B cell (primary cell): ENCODE data around the gene CALHM1. TPM values are rescaled to one million over a fixed set of nuclear protein-coding genes. Genes with fewer than 3 reads are reported as not detected.

Source experiments
- ATAC-seq: fragments of 200-7000 bp; cut with Tn5 transposase; one replicate; pipeline ENCODE4 v1.10.0; 2021; ENCODE audit warnings: low read depth, mild to moderate bottlenecking, moderate number of reproducible peaks, moderate library complexity
- CTCF ChIA-PET: fragments of 350-600 bp; sonication (Branson Sonifier 250); formaldehyde crosslinking; loops from one replicate; lab custom pipeline; 2021; ENCODE audit warnings: antibody characterized with exemption, inconsistent platforms; lab: Charles Lee
- POLR2A ChIA-PET: fragments of 350-600 bp; sonication (Branson Sonifier 250); formaldehyde crosslinking; loops from one replicate; lab custom pipeline; 2021; ENCODE audit warnings: antibody characterized with exemption; lab: Charles Lee
- DNase-seq: peaks from one replicate; pipeline ENCODE4 v3.0.0; 2013
- H2AFZ ChIP-seq: 2 replicates; pipeline ENCODE4 v1.6.1; 2012; ENCODE audit warnings: mild to moderate bottlenecking, low read depth, low read length; ENCODE audit not compliant: insufficient read depth, poor library complexity, severe bottlenecking
- H3K27ac ChIP-seq, 2 donors: 1 replicate in 1 of 2; 2 replicates in 1 of 2; pipeline ENCODE4 v1.5.1; 2012 to 2013; ENCODE audit warnings: low read length in 2 of 2, mild to moderate bottlenecking in 2 of 2, moderate library complexity in 1 of 2
- H3K27me3 ChIP-seq, 4 experiments: fragments of 200-600 bp in 1 of 4; sonication (generic) in 1 of 4; replicated peaks in 1 of 4; 1 replicate in 2 of 4; 2 replicates in 2 of 4; pipeline versions ENCODE4 v1.6.1 to v1.7.0; 2013 to 2016; ENCODE audit warnings: low read length in 3 of 4, mild to moderate bottlenecking in 2 of 4, mixed read lengths in 1 of 4, moderate library complexity in 1 of 4; ENCODE audit not compliant: insufficient read depth in 4 of 4, control insufficient read depth in 3 of 4; ENCODE audit errors: control extremely low read depth in 1 of 4
- H3K36me3 ChIP-seq, 2 experiments: replicated peaks in 1 of 2; 1 replicate in 1 of 2; 2 replicates in 1 of 2; pipeline versions ENCODE4 v1.6.1 to v1.7.1; 2013; ENCODE audit warnings: low read length in 1 of 2; ENCODE audit not compliant: insufficient read depth in 2 of 2, control insufficient read depth in 1 of 2; ENCODE audit errors: control extremely low read depth in 1 of 2, extremely low read depth in 1 of 2
- H3K4me1 ChIP-seq, 2 donors: fragments of 200-600 bp in 1 of 2; sonication (generic) in 1 of 2; 1 replicate in 1 of 2; 2 replicates in 1 of 2; pipeline versions ENCODE4 v1.5.1 to v1.6.1; 2013 to 2017; ENCODE audit warnings: low read length in 2 of 2; ENCODE audit not compliant: control insufficient read depth in 2 of 2, insufficient read depth in 2 of 2
- H3K4me2 ChIP-seq: replicated peaks from 2 replicates; pipeline ENCODE3; 2012; ENCODE audit warnings: mild to moderate bottlenecking, low read depth, low read length; ENCODE audit not compliant: poor library complexity, severe bottlenecking
- H3K4me3 ChIP-seq, 5 experiments: fragments of 200-600 bp in 1 of 5; sonication (generic) in 1 of 5; 1 replicate in 3 of 5; 2 replicates in 2 of 5; pipeline versions ENCODE4 v1.5.1 to v1.7.0; 2011 to 2016; ENCODE audit warnings: low read length in 4 of 5, mild to moderate bottlenecking in 4 of 5, low read depth in 2 of 5, control low read depth in 1 of 5, moderate library complexity in 1 of 5; ENCODE audit not compliant: insufficient read depth in 1 of 5; ENCODE audit errors: control extremely low read depth in 1 of 5, extremely low read depth in 1 of 5
- H3K79me2 ChIP-seq: fragments of 200-600 bp; sonication (generic); one replicate; pipeline ENCODE4 v1.6.0; 2016; ENCODE audit warnings: low read length; ENCODE audit not compliant: control insufficient read depth, insufficient read depth
- H3K9ac ChIP-seq: fragments of 200-600 bp; sonication (generic); 2 replicates; pipeline ENCODE4 v1.6.1; 2017; ENCODE audit warnings: mild to moderate bottlenecking, low read length, moderate library complexity
- H3K9me3 ChIP-seq, 3 donors: one replicate each; pipeline versions ENCODE4 v1.6.1 to v1.7.1; 2013; ENCODE audit warnings: low read length in 2 of 3; ENCODE audit not compliant: control insufficient read depth in 2 of 3, insufficient read depth in 1 of 3; ENCODE audit errors: control extremely low read depth in 1 of 3
- H4K20me1 ChIP-seq: 2 replicates; pipeline ENCODE4 v1.6.0; 2012; ENCODE audit warnings: mild to moderate bottlenecking, low read length; ENCODE audit not compliant: insufficient read depth, control insufficient read depth, poor library complexity, severe bottlenecking
- H3K27ac Mint-ChIP-seq: one replicate; pipeline ENCODE4 v1.8.0; 2021; ENCODE audit warnings: mixed read lengths
- H3K27me3 Mint-ChIP-seq: one replicate; pipeline ENCODE4 v1.8.0; 2021; ENCODE audit warnings: mixed read lengths
- H3K4me1 Mint-ChIP-seq: one replicate; pipeline ENCODE4 v1.8.0; 2021; ENCODE audit warnings: mixed read lengths
- H3K4me3 Mint-ChIP-seq: one replicate; pipeline ENCODE4 v1.8.0; 2021; ENCODE audit warnings: mixed read lengths
- H3K9me3 Mint-ChIP-seq: one replicate; pipeline ENCODE4 v1.8.0; 2022; ENCODE audit warnings: mixed read lengths; ENCODE audit not compliant: insufficient read depth
- EZH2 ChIP-seq: IDR thresholded peaks from 2 replicates; pipeline ENCODE4 v1.6.1; 2012; ENCODE audit warnings: borderline replicate concordance, low read depth, mild to moderate bottlenecking, moderate library complexity, low read length; ENCODE audit not compliant: insufficient read depth, poor library complexity, severe bottlenecking
- WGBS: methylation state at CpG from one replicate; pipeline ENCODE4 v1.1.5; 2013; ENCODE audit warnings: missing lambda C conversion rate; ENCODE audit not compliant: insufficient coverage; 5-methylcytosine and 5-hydroxymethylcytosine counted together
- intact Hi-C: fragments of 100-400 bp; cut with micrococcal nuclease; formaldehyde crosslinking; loops from one replicate; pipeline ENCODE4 v1.10.0; 2022
- polyA plus RNA-seq: library from polyadenylated mRNA; depleted of rRNA; stranded (reverse); fragments of >200 nt; gene quantifications from 2 replicates; pipeline ENCODE4 v1.2.3, GENCODE V29; 2012
- total RNA-seq, 2 donors: library from RNA; stranded (reverse); fragments of 120-200 nt in 1 of 2; gene quantifications; 1 replicate in 1 of 2; 2 replicates in 1 of 2; pipeline versions ENCODE4 v1.2.3 to v1.2.4, GENCODE V29; 2013 to 2022
- TF ChIP-seq, protein P1 (sequence below): fragments of 200-600 bp; IDR thresholded peaks from one replicate; pipeline ENCODE4 v1.8.0; 2022; ENCODE audit warnings: antibody characterized with exemption, mild to moderate bottlenecking

CALHM1 gene
- total and polyA plus RNA-seq, 2 donors (not counting 1 experiment from before 2014, with no cell fraction given), result 0.16 to 0.34 TPM

DNA sequence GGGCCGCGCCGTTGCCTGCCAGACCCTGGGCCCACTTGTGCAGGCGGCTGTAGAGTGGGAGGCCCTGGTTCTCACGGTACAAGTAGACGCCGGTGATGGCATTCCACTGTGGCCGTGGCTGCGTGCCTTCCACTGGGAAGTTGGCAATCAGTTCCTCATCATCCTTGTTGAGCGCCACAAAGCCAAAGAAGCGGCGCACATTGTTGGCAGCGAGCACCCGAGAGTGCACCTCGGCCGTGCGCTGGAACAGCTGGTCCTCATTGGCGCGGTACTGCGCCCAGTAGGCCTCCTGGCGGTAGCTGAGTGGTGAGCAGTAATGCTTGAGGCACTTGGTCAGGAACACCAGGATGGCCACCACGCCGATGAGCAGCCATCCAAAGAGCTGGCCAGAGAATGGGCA is 11.5 kb downstream of the CALHM1 start:
- 97% methylated on average over 23 of the region's 23 CpGs for WGBS
- H2AFZ ChIP-seq, result no peak overlapping the region
- H3K9me3 Mint-ChIP-seq, result no peaks in the 10 kb centered on the region
- H3K27ac ChIP-seq, result no peak overlapping the region
- H4K20me1 ChIP-seq, result no peaks in the 10 kb centered on the region
- H3K36me3 ChIP-seq, result peaks cover 0 to 52% of the 10 kb centered on the region in 2 experiments
- peaks cover 12% of the 10 kb centered on the region for H3K79me2 ChIP-seq
- no peaks in the 10 kb centered on the region for H3K27me3 ChIP-seq
- TF ChIP-seq, protein P1, sequence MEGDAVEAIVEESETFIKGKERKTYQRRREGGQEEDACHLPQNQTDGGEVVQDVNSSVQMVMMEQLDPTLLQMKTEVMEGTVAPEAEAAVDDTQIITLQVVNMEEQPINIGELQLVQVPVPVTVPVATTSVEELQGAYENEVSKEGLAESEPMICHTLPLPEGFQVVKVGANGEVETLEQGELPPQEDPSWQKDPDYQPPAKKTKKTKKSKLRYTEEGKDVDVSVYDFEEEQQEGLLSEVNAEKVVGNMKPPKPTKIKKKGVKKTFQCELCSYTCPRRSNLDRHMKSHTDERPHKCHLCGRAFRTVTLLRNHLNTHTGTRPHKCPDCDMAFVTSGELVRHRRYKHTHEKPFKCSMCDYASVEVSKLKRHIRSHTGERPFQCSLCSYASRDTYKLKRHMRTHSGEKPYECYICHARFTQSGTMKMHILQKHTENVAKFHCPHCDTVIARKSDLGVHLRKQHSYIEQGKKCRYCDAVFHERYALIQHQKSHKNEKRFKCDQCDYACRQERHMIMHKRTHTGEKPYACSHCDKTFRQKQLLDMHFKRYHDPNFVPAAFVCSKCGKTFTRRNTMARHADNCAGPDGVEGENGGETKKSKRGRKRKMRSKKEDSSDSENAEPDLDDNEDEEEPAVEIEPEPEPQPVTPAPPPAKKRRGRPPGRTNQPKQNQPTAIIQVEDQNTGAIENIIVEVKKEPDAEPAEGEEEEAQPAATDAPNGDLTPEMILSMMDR, result no peak
- no peak for TF ChIP-seq EZH2
- H3K4me2 ChIP-seq, result no peak overlapping the region
- peak overlapping the region; percentile 37 for H3K27ac Mint-ChIP-seq
- H3K4me1 ChIP-seq, result peaks cover 13 to 30% of the 10 kb centered on the region in 2 donors
- no peaks in the 10 kb centered on the region for H3K27me3 Mint-ChIP-seq
- DNase-seq (no peak), ATAC-seq (no peak)
- H3K4me3 Mint-ChIP-seq, result no peak overlapping the region
- no peak overlapping the region for H3K9ac ChIP-seq
- intact Hi-C loops, result no loop called here
- CTCF ChIA-PET, result interaction anchor here (1.6 to 3.1 kb wide), 3 partner anchors 29 to 36 kb away, joined by 3 to 8 read pairs (median 7); no protein-coding TSS in a partner anchor
- no peaks in the 10 kb centered on the region for H3K9me3 ChIP-seq
- peaks cover 30% of the 10 kb centered on the region for H3K4me1 Mint-ChIP-seq
- POLR2A ChIA-PET, result no interaction called here
- no peak overlapping the region for H3K4me3 ChIP-seq

DNA sequence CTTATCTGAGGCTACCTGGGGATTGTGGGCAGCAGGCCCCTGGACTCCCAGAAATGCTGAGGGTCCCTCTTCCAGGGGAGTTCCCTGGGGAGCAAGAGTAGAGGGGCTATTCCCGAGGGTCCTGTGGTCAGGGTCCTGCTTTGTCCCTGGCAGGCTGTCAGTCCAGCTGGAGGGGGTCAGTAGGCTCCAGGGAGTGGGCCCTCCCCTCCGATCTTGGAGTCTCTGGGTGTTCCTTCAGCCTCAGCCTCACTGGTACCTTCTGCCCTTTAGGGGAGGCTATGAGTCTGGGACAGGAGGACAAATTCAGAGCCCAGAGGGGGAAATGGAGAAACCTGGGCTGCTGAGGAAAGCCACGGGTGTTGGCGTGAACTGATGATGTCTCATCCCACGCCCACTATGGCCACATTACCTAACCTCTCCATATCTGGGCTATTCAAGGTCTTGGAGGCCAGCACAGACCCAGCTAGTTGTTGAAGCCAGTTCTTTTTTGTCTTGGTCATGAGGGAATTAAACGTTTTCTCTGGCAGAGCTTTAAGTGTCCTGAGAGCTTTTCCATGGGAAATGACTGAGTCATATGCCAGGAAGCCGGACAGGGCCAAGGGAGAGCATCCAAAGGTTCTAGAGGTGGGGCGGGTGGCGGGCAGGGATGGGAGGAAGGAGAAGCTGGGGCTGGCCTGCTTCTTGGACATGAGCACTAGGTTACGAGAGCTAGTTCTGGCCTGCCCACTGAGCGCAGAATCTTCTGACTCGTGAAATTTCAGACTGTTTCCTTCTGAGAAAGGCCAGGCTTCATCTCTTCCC is 12.7 kb downstream of the CALHM1 start:
- 96% methylated on average over 6 of the region's 12 CpGs for WGBS
- no peak for TF ChIP-seq EZH2
- TF ChIP-seq, protein P1, result no peak
- H3K4me2 ChIP-seq, result no peak overlapping the region
- Mint-ChIP-seq H3K27me3 (no peaks in the 10 kb centered on the region), H3K4me3 (no peak overlapping the region), H3K27ac (peak overlapping the region; percentile 46), H3K9me3 (no peaks in the 10 kb centered on the region), H3K4me1 (peaks cover 24% of the 10 kb centered on the region)
- ChIA-PET POLR2A (interaction anchor here (1.3 kb wide), 1 partner anchor 30 kb away, joined by 3 read pairs; no protein-coding TSS in a partner anchor), CTCF (interaction anchor here (1.2 to 3.1 kb wide), 4 partner anchors 30 to 40 kb away, joined by 3 to 8 read pairs (median 5); no protein-coding TSS in a partner anchor)
- H3K9ac ChIP-seq, result no peak overlapping the region
- ATAC-seq (no peak), DNase-seq (no peak)
- H3K36me3 ChIP-seq, result peaks cover 0 to 62% of the 10 kb centered on the region in 2 experiments
- peaks cover 2% of the 10 kb centered on the region for H3K79me2 ChIP-seq
- H3K4me3 ChIP-seq, result no peak overlapping the region
- no peaks in the 10 kb centered on the region for H3K27me3 ChIP-seq
- H2AFZ ChIP-seq, result no peak overlapping the region
- H3K4me1 ChIP-seq, result peaks cover 2 to 17% of the 10 kb centered on the region in 2 donors
- no peaks in the 10 kb centered on the region for H3K9me3 ChIP-seq
- H4K20me1 ChIP-seq, result no peaks in the 10 kb centered on the region
- no peak overlapping the region for H3K27ac ChIP-seq
- intact Hi-C loops, result no loop called here
